NCI-H2029 treated with DMSO at 0.1 percent for 48 hours (cell line): Measurements from ENCODE around the gene FHL1.

Experiments
- DNase-seq: peaks from one replicate; lab custom pipeline; 2025; lab: John Stamatoyannopoulos, UW

The FHL1 gene

GRCh38 chrX:136189222-136189621, 41.9 kb downstream of the FHL1 start:
- DNase-seq: no peak

- no peak for DNase-seq
These were observed 42.8 kb downstream of the FHL1 start for GRCh38 chrX:136190038-136190713.

- no peak for DNase-seq
These were observed 43.8 kb downstream of the FHL1 start for GRCh38 chrX:136191171-136191570.

- no peak for DNase-seq
These were observed 44.8 kb downstream of the FHL1 start for GRCh38 chrX:136192135-136192534.

GRCh38 chrX:136192839-136193414, 45.6 kb downstream of the FHL1 start:
- no peak for DNase-seq

GRCh38 chrX:136193771-136194170, 46.4 kb downstream of the FHL1 start:
- no peak for DNase-seq

GRCh38 chrX:136194536-136194935, 47.2 kb downstream of the FHL1 start:
- no peak for DNase-seq

GRCh38 chrX:136195247-136195646, 47.9 kb downstream of the FHL1 start:
- DNase-seq: no peak

GRCh38 chrX:136196691-136197155, 49.4 kb downstream of the FHL1 start:
- DNase-seq: no peak

GRCh38 chrX:136198010-136198409, 50.7 kb downstream of the FHL1 start:
- no peak for DNase-seq

GRCh38 chrX:136198678-136199243, 51.4 kb downstream of the FHL1 start:
- DNase-seq: no peak

- DNase-seq: no peak
These were observed 52.0 kb downstream of the FHL1 start for GRCh38 chrX:136199365-136199764.

GRCh38 chrX:136200466-136200865, 53.1 kb downstream of the FHL1 start:
- DNase-seq: no peak

- no peak for DNase-seq
These were observed 54.3 kb downstream of the FHL1 start for GRCh38 chrX:136201601-136202000.

- no peak for DNase-seq
These were observed 55.6 kb downstream of the FHL1 start for GRCh38 chrX:136202889-136203288.

GRCh38 chrX:136203438-136203837, 56.1 kb downstream of the FHL1 start:
- DNase-seq: no peak

GRCh38 chrX:136203951-136204350, 56.6 kb downstream of the FHL1 start:
- no peak for DNase-seq

- DNase-seq: no peak
These were observed 57.2 kb downstream of the FHL1 start for GRCh38 chrX:136204571-136204970.

GRCh38 chrX:136205882-136206380, 58.6 kb downstream of the FHL1 start:
- DNase-seq: no peak

GRCh38 chrX:136206916-136207315, 59.6 kb downstream of the FHL1 start:
- DNase-seq: no peak

- no peak for DNase-seq
These were observed 60.2 kb downstream of the FHL1 start for GRCh38 chrX:136207546-136207945.

- DNase-seq: no peak
These were observed 61.8 kb downstream of the FHL1 start for GRCh38 chrX:136209016-136209738.

- no peak for DNase-seq
These were observed 62.4 kb downstream of the FHL1 start for GRCh38 chrX:136209751-136210150.
